Measurements from ENCODE around the gene ZNF675. TPM values are rescaled to one million over a fixed set of nuclear protein-coding genes. Genes with fewer than 3 reads are reported as not detected.
"Not testable (repeated sequence)": the region's sequence is repeated elsewhere in the genome, so short reads cannot be mapped to it uniquely, and the experiment has no call there.

Gene ZNF675
- total RNA-seq = 3.5 TPM
- long read RNA-seq, transcript ZNF675-201 (4 exons, 2,301 nt) = major isoform, 5 of 5 reads
- long read RNA-seq, partial matches to known transcripts = 0 of 5 reads
- long read RNA-seq, other reads (novel, unspliced or antisense) = 0 of 5 reads

DNA sequence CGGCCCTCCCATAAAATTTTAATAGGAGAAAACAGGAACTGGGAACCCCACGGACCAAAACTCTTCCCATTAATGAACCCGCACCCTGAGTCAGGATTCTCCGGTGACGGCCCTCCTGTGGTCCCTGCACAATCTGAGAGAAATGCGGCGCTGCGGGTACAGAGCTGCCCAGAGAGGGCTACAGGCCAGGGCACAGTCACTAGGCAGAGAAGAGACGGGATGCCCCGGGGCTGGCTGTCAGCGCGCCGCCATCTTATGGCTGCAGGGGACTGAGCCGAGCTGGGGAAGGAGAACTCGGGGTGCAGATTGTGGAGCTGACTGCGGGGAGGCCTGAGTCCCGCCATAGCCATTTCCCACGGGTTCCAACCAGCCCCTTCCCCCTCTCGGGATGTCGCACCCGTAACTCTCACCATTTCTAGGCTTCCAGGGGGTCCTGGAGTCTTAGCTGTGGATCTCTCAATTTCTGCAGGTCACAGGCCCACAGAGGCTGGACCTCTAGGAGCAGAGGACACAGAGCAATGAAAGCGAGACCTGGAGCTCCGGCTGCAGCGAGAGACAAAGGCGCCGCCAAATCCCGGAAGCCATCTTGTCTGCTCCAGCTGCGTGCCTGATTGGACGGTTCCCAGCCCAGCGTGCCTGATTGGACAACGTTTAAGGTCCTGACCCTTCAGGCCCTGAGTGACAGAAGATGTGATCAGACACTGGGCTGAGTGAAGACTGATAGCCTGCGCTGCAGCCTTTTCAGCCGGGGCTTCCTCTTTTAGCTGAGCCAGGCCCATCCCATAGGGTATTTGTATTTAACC lies at the start of gene ZNF675:
Gene ZNF675 (minus strand): TSS at position 592 of the 803 bp plus-strand sequence. CDS start 179 bp downstream, at position 413.
- intact Hi-C loops (cut with DNase I) = loop anchor here (5.0 to 10.0 kb wide), 3 partner anchors 70 to 345 kb away; partner anchors contain the start of gene ZNF681
- peak; percentile 95 for DNase-seq (ENCODE audit: low spot score)

DNA sequence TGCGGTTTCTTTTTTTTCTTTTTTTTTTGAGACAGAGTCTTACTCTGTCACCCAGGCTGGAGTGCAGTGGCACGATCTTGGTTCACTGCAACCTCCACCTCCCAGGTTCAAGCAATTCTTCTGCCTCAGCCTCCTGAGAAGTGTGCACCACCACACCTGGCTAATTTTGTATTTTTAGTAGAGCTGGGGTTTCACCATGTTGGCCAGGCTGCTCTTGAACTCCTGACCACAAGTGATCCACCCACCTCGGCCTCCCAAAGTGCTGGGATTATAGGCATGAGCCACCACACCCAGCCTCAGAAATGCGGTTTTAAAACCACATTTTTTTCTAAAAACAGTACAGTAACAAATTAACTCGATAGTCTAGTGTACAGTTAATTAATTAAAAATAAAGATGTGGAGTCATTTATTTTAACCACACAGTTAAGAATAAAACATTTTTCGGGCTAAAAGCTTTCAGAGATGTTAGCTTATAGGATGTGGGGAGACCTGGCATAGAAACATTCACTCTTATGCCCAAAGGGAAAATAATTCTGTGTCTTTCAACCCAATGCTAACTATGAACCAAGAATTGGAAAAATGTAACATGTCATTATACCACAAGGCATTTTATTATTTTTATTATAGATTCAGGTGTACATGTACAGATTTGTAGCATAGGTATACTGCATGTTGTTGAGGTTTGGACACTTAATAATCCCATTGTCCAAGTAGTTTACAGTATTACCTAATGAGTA lies 43.9 kb upstream of the ZNF675 start:
- DNase-seq (ENCODE audit: low spot score); intact Hi-C loops (cut with DNase I): not testable (repeated sequence)

DNA sequence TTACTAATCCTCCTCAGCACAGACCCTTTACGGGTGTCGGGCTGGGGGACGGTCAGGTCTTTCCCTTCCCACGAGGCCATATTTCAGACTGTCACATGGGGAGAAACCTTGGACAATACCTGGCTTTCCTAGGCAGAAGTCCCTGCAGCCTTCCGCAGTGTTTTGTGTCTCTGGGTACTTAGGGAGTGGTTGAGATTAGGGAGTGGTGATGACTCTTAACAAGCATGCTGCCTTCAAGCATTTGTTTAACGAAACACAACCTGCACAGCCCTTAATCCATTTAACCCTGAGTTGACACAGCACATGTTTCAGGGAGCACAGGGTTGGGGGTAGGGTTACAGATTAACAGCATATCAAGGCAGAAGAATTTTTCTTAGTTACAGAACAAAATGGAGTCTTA lies 37.1 kb upstream of the ZNF675 start:
- DNase-seq (ENCODE audit: low spot score); intact Hi-C loops (cut with DNase I): not testable (repeated sequence)

DNA sequence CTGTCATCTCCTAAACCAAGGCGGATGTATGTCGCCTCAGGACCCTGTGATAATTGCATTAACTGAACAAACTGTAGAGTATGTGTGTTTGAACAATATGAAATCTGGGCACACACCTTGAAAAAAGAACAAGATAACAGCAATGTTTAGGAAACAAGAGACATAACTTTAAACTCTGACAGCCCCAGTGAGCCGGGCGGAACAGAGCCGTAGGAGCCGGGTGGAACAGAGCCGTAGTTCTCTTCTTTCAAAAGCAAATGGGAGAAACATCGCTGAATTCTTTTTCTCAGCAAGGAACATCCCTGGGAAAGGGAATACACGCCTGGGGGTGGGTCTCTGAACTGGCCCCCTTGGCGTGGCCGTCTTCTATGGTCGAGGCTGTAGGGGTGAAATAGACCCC lies 31.8 kb upstream of the ZNF675 start:
- intact Hi-C loops (cut with DNase I) = no loop called here
- DNase-seq (ENCODE audit: low spot score) = no peak

DNA sequence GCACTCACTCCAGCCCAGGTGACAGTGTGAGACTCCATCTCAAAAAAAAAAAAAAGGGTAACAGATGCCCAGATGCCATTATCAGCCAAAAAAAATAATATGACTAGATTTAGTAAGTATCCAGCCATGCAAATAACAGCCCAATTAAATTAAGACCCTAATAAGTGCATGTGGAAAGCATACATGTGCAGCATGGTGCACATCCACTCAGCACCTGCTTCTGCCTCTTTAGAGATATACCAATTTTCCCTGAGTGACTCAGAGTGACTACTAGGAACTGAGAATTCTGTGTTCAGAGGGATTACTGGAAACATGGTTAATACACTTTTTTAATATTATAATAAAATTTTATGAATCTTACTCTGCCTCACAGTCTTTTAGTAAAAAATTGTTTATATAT lies 29.8 kb upstream of the ZNF675 start:
- intact Hi-C loops (cut with DNase I) = no loop called here
- DNase-seq (ENCODE audit: low spot score) = no peak

DNA sequence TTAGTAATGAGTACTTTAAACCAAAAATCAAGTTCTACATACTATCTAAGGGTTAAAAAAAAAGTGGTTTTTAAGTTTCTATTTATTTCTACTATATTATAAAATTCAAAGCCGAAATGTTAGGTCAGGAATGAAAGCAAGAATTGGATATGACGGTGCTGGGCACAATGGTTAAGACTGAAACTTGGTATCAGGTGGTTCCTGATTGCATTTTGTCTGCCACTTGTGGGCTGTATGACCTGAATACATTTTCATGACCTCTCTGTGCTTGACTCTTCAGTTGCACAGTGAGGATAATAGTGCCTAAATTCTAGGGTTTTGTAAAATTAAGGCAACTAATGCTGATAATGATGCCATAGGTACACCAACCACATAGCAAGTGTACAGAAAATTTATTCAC lies 22.3 kb upstream of the ZNF675 start:
- intact Hi-C loops (cut with DNase I) = no loop called here
- no peak for DNase-seq (ENCODE audit: low spot score)

DNA sequence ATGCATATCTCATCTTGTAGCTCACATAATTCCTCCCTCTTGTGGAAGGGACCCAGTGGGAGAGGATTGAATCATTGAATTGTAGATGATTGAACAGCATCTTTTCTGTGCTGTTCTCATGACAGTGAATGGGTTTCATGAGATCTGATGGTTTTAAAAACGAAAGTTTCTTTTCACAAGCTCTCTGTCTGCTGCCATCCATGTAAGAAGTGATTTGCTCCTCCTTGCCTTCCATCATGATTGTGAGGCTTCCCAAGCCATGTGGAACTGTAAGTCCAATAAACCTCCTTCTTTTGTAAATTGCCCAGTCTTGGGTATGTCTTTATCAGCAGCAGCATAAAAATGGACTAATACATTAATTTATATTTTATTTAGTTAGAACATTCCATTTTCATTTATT lies 19.6 kb upstream of the ZNF675 start:
- no peak for DNase-seq (ENCODE audit: low spot score)
- intact Hi-C loops (cut with DNase I) = no loop called here

DNA sequence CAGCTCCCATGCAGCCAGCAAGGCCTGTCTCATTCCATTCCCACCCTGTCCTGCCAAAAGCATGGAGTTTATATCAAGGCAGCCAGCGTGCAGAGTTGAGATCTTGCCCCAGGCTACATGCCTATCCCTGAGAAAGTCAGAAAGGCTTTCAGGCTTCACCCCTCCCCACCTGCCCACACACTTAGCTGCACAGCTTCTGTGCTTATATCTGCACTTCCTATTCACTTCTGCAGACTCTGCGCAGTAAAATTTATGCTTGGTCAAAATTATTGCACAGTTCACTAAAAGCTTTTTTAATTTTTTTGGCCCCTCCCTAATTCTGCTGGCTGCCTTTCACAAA lies 12.5 kb upstream of the ZNF675 start:
- intact Hi-C loops (cut with DNase I) = no loop called here
- DNase-seq (ENCODE audit: low spot score) = no peak

DNA sequence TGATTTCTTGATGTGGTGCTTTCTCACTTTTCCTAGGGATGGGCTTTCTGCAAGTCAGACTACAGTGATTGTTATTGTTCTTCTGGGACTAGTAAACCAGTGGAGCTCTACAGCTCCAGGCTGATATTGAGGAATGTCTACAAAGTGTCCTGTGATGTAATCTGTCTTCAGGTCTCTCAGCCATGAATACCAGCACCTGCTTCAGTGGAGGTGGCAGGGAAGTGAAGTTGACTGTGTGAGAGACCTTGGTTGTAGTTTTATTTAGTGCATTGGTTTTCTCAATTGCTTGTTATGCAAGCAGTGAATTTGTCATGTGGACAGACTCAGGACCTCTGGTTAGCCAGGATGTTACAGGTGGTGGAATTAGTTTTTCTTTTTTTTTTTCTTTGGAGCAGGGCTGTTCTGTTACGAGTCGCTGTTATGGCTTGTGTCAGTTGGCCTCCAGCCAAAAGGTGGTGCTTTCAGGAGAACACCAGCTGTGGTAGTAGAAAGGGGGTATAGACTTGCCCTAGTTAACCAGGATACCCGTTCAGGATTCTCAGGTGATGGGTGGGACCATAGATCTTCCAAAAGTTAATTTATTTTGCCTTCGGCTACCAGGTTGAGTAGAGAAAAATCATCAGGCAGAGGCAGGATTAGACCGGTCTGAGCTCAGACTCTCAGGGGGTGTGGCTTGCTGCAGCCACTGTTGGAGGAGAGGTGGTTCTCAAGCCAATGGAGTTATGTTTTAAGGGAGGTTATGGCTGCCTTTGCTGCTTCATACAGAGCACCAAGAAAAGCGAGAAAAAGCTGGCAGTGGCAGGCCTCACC lies 11.9 kb upstream of the ZNF675 start:
- intact Hi-C loops (cut with DNase I) = no loop called here
- DNase-seq (ENCODE audit: low spot score) = no peak

DNA sequence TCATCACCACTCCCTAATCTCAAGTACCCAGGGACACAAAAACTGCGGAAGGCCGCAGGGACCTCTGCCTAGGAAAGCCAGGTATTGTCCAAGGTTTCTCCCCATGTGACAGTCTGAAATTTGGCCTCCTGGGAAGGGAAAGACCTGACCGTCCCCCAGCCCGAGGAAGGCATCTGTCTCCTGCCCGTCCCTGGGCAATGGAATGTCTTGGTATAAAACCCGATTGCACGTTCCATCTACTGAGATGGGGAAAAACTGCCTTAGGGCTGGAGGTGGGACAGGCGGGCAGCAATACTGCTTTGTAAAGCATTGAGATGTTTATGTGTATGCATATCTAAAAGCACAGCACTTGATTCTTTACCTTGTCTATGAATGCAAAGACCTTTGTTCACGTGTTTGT lies 5.9 kb upstream of the ZNF675 start:
- DNase-seq (ENCODE audit: low spot score); intact Hi-C loops (cut with DNase I): not testable (repeated sequence)

DNA sequence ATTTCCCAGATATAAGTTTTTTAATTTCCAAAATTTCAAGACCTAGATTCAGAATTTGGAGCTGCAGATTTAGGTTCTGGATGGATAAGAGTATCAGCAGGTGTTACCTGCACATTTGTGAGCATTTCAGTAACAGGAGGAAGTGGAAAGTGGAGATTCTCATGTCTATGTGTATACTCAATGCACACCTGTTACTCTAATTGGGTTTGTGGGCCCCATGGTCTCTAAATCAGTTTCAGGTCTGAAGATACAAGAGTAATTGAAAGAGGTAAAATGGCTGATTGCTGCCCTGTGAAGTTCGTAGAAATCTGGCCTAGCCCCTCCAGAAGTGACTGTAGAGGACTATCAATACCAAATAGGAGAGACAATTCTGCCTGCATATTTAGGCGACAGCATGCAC lies 13.9 kb downstream of the ZNF675 start:
- no peak for DNase-seq (ENCODE audit: low spot score)
- intact Hi-C loops (cut with DNase I) = no loop called here

DNA sequence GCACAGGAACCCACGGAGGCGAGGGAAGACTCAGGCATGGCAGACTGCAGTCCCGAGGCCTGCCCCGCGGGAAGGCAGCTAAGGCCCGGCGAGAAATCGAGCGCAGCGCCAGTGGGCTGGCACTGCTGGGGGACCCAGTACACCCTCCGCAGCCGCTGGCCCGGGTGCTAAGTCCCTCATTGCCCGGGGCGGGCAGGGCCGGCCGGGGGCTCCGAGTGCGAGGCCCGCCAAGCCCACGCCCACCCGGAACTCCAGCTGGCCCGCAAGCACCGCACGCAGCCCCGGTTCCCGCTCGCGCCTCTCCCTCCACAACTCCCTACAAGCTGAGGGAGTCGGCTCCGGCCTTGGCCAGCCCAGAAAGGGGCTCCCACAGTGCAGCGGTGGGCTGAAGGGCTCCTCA lies 18.4 kb downstream of the ZNF675 start:
- DNase-seq (ENCODE audit: low spot score); intact Hi-C loops (cut with DNase I): not testable (repeated sequence)

DNA sequence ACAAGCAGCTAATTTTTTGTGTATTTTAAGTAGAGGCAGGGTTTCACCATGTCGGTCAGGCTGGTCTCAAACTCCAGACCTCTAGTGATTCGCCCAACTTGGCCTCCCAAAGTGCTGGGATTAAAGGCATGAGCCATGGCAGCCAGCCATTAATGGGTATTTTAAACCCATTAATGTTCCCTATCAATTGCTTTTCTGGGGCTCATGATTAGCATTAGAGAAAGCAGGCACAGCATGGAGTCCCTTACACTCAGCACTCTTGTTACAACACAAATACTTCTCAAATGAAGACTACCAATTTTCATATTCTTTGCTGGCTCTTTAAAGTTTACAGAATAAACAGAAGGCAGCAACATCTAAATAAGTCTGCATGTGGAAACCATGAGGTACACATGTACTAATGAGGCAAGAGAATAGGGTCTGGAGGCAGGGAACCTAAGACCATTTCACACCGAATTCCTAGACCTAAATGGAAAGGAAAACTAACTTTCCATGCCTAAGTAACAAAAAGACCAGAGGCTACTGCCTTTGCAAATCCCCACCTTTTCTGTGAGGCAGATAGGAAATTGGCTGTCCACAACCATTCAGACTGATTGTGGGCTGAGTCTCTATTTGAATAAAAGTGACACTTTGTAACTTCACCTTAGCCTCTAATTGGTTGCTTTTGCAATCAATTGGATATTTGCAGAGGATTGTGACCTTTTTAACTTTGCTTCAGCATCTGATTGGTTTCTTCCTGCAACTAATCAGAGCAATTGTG lies 21.2 kb downstream of the ZNF675 start:
- no peak for DNase-seq (ENCODE audit: low spot score)
- intact Hi-C loops (cut with DNase I) = no loop called here

DNA sequence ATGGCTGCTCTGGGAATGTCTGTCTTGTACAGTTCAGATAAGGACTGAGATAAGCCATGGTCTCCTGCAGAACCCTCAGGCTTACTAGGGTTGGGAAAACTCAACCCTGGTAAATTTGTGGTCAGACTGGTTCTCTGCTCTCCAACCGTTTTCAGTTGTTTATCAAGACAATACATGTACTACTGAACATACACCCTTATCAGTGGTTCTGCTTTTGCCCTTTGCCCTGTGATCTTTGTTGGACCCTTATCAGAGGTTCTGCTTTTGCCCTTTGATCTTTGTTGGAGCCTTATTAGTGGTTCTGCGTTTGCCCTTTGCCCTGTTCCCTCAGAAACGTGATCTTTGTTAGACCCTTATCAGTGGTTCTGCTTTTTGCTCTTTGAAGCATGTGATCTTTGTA lies 37.2 kb downstream of the ZNF675 start:
- DNase-seq (ENCODE audit: low spot score); intact Hi-C loops (cut with DNase I): not testable (repeated sequence)

Other genes with a start within 250 kb of the ZNF675 start
- 0.38 TPM for gene ZNF681, start 71.7 kb upstream of the ZNF675 start, total RNA-seq
- gene ZNF726, start 227.7 kb upstream of the ZNF675 start, total RNA-seq = 0.48 TPM

Measured in cardiac septum (tissue), 1 donor.